GM21390 (cell line): Measurements from ENCODE around the gene ZFTA.

Source experiments
- ATAC-seq: cut with Tn5 transposase; IDR thresholded peaks from one replicate; pipeline ENCODE4 v1.9.1; 2021; ENCODE audit not compliant: unreplicated experiment

ZFTA gene

DNA sequence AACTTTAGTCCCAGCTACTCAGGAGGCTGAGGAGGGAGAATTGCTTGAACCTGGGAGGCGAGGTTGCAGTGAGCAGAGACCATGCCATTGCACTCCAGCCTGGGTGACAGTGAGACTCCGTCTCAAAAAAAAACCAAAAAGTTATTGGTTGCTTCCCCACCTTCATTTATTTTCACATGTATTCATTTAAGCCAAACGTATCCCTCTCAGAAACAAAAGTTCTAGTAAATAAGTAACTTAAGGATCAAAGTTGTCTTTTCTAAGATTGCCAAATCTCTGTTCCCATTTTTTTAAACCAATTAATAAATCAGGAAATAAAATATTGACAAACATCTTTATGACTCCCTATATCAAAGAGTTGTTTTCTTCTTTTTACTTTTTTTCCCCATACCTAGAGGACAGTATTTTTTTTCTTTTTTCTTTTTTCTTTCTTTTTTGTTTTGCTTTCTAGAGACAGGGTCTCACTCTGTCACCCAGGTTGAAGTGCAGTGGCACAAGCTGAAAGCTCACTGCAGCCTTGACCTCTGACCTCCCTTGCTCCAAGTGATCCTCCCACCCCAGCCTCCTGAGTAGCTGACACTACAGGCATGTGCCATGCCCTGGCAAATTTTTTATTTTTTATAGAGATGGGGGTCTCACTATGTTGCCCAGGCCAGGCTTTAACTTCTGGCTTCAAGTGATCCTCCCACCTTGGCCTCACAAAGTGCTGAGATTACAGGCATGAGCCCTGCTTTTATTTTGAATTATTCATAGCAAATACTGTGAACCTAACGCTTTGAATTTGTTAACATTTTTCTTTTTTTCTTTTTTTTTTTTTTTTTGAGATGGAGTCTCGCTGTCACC is 11.4 kb downstream of the ZFTA start:
- ATAC-seq = no peak

DNA sequence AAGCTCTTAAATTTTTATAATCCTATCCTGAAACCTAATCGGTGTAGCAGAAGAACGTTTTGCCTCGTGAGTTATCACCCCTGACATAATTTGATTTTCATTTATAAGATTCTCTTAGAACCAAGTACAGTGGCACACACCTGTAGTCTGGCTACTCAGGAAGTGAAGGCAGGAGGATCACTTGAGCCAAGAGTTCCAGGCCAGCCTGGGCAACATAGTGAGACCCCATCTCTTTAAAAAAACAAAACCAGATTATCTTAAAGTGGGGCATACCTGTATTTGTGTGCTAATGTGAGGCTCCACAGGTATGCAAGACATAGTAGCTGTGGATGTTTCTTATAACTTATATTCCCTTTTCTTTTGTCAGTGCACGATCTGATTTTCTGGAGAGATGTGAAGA is 19.0 kb downstream of the ZFTA start:
- ATAC-seq = no peak

DNA sequence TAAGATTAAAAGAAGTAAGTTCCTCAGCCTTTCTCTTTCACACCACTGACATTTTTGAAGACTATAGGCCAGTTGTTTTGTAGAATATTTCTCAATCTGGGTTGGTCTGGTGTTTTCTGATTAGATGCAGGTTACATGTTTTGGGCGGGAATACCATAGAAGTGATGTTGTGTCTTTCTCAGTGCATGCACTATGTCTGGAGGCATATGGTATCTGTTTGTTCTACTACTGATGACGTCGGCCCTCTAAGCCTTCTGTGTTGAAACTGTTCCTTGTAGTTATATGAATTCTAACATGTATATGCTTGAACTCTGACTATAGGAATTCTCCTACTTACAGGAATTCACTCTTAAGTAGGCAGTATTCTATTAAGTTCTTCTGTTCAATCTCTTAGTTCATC is 21.6 kb downstream of the ZFTA start:
- no peak for ATAC-seq

DNA sequence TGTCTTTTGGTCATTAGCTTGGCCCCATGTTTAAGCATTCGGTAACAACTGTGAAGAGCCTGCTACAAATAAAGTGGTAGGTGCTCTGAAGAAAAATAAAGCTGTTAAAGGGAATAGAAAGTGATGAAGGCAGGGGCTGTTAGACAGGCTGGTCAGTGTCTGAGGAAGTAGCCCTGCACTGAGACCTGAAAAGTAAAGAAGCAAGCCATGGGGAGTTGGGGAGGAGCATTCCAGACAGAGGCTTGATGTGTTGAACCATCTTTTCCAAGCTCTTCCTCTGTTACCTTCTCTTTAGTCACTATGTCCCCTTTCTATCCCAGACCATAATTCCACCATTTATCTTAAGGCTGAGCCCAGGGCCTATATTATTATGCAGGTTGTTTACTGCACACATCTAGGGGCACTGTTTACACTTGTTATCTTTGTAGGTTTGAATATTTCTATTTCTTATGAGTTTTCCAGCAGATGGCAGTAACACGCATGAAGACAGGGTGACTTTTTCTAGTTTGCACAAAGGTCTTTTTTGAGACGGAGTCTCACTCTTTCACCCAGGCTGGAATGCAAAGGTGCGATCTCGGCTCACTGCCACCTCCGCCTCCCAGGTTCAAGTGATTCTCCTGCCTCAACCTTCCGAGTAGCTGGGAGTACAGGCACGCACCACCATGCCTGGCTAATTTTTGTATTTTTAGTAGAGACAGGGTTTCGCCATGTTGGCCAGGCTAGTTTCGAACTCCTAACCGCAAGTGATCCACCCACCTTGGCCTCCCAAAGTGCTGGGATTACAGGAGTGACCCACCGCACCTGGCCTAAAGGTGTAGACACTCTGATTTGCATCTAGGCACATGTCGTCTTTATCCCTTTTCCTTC is 23.0 kb downstream of the ZFTA start:
- ATAC-seq = no peak

DNA sequence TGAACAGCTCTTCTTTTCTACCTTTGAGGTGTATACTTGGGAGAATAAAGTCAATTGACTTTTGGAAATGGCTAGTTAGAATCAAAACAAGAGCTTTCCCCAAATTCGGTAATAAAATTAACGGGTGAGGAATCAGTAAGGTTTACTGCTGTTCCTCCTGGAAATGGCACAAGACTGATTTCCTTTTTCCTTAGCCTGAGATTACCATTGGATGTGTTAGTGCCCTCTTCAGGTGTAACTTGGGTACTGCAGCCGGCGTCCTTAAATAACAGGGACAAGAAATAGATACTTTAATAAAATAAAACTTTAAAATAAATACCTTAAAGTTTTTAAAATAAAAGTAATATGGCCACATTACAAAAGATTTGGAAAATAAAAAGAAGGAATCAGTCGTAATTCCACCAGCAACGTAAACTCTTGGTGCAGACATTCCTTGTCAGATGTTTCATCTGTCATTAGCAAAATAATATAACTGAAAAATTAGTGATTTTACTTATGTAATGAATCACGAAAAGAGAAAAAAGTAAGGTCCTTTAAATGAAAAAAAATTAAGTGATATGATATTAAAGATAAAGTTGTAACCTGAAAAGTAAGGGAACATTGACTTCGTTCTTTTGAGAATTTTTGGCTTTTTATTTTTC is 29.7 kb downstream of the ZFTA start:
- no peak for ATAC-seq

DNA sequence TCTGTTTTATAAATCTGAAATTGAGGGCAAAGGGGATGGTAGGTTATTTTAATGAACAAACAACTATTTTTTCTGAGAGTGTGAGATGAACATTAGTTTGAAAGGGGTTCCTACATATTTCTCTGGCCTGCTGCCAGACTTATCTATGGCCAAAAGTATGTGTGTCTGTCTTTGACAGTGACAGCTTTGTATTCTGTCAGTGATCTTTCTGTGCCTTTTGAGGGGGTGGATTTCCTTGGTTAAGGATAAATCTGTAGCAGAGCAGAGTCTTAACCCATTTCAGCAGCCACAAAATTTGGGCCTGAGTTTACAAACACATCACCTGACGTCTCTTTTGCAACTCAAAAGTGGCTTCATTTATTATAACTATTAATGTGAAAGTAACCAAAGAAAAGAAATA is 30.9 kb downstream of the ZFTA start:
- no peak for ATAC-seq

DNA sequence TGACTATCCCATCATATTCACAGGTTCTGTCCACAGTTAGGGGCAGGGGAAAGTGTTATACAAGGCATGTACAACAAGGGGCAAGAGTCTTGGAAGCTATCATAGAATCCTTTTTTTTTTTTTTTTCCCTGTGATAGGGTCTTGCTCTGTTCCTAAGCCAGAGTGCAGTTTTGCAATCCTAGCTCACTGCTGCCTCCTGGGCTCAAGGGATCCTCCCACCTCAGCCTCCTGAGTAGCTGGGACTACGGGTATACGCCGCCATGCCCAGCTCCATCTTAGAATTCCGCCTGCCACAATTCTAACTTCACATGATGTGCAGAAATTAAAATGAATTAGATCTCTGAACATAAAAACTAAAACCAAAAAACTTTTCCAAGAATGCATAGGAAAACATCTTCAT is 31.7 kb downstream of the ZFTA start:
- ATAC-seq = no peak

DNA sequence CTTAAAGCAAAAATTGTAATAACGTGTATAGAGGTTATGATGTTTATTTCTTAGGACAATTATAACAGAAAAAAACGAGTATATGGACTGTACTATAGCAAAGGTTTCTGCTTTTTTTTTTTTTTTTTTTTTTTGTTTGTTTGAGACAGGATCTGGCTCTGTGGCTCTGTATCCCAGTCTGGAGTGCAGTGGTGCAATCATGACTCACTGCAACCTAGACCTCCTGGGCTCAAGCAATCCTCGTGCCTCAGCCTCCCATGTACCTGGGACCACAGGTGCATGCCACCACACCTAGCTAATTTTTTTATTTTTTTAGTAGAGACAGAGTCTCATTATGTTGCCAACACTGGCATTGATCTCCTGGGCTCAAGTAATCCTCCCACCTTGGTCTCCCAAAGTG is 39.2 kb downstream of the ZFTA start:
- ATAC-seq = no peak

DNA sequence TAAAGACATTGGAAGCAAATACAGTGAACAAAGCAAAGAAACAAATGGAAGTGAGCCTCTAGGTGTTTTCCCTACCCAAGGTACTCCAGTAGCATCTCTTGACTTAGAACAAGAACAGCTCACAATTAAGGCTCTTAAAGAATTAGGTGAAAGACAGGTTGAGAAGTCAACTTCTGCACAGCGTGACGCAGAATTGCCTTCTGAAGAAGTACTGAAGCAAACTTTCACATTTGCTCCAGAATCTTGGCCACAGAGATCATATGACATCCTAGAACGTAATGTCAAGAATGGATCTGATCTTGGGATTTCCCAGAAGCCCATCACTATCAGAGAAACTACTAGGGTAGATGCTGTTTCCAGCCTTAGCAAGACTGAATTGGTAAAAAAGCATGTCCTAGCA is 48.0 kb downstream of the ZFTA start:
- no peak for ATAC-seq

DNA sequence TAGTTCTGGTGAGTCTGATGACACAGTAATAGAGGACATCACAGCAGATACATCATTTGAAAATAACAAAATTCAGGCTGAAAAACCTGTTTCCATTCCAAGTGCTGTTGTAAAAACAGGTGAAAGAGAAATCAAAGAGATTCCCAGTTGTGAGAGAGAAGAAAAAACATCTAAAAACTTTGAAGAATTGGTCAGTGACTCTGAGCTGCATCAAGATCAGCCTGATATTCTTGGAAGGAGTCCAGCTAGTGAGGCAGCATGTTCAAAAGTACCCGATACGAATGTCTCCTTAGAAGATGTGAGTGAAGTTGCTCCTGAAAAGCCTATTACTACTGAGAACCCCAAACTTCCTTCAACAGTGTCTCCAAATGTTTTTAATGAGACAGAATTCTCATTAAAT is 48.6 kb downstream of the ZFTA start:
- ATAC-seq = no peak

DNA sequence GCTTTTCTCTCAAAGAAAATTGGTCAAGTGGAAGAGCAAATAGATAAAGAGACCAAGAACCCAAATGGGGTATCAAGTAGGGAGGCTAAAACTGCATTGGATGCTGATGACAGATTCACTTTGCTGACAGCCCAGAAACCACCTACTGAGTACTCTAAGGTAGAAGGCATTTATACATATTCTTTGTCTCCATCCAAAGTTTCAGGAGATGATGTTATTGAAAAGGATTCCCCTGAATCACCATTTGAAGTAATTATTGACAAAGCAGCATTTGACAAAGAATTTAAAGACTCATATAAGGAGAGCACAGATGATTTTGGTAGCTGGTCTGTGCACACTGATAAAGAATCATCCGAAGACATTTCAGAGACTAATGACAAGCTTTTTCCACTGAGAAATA is 49.6 kb downstream of the ZFTA start:
- ATAC-seq = no peak
